PC-9 (cell line): ENCODE results near the gene EVX1.

Experiments
- CTCF ChIP-seq: fragments of 200-600 bp; sonication (generic); conservative IDR thresholded peaks from 2 replicates; pipeline ENCODE4 v1.6.1; 2017; ENCODE audit warnings: mixed run types, antibody characterized with exemption, mild to moderate bottlenecking, moderate library complexity
- EZH2 ChIP-seq: fragments of 200-600 bp; sonication (generic); IDR thresholded peaks from 2 replicates; pipeline ENCODE4 v1.8.0; 2017; ENCODE audit warnings: antibody characterized with exemption, low read depth

- TF ChIP-seq CTCF (no peak), EZH2 (no peak)
Measured at GRCh38 chr7:27254625-27255024, 12.0 kb downstream of the EVX1 start.
